Smooth muscle cell of the brain vasculature (primary cell): Measurements from ENCODE around the gene DTNBP1.
"Not testable (repeated sequence)": the region's sequence is repeated elsewhere in the genome, so short reads cannot be mapped to it uniquely, and the experiment has no call there.

ENCODE experiments used
- DNase-seq: peaks from one replicate; pipeline ENCODE4 v3.0.0-alpha.2; 2012; ENCODE audit warnings: low read depth, low spot score

Gene DTNBP1

GRCh38 chr6:15666896-15667295 is 4.1 kb upstream of the DTNBP1 start:
- DNase-seq = not testable (repeated sequence)

GRCh38 chr6:15665237-15665636 is 2.4 kb upstream of the DTNBP1 start:
- no peak for DNase-seq

GRCh38 chr6:15663130-15663871 is 473 bp upstream of the DTNBP1 start:
- no peak for DNase-seq

- DNase-seq = no peak
Observed at GRCh38 chr6:15661853-15662325, 939 bp downstream of the DTNBP1 start.

DNA sequence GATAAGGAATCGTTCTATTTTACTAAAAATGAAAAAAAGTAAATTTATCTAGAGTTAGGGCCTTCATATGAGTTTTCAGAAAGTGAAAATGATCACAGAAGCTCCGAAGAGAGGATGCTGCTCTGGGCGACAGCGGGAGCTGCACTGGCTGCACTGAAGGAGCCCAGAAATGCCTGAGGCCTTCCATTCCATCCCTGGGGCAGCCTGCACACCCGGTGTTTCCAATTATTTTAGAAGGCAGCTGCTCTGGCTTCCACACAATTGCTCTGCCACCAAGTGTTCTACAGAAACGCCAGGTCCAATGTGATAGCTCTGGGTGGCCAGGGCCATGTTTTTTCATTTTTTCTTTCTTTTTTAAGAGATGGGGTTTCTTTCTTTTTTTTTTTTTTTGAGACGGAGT is 3.6 kb downstream of the DTNBP1 start:
- DNase-seq = no peak

DNA sequence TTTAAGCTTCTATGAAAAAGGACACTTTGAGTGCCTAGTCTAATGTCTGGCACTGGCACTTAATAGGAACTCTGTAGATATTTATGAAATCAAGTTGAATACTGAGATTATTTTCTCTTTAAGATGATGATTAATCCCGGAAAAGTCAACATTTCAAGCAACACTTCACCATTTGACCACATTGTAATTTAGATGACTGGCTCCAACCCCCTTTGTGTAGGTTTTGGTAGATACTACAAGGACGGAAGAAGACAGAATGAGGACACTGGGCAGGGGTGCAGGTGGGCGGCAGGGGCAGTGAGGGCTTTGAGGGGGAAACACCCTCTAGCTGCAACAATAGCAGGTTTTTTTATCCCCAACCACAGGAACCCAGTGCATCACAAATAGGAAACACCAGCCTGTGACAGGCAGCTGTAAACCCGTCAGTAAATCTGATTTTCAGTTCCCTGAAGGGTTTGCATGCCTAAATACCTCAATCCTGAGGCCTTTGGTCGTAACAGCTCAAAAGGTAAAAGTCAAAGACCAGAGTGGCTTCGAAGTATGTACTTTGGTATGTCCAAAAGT is 4.6 kb downstream of the DTNBP1 start:
- no peak for DNase-seq

DNA sequence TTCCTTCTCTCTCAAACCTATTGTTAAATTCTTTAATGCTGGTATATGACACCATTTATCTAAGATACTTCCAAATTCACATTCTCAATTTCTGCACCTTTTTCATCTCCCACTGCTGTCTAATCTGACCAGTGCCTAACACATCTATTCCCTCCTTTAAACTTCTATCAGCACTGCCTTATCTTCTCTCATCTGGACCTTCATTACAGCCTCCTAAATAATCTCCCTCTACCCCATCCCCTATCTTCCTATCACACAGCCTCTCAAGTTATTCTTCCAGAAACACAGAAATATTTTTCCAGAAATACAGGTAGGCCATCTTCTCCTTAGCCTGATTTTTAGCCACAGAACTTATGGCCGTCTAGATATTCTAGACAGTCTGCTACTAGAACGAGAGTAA is 5.5 kb downstream of the DTNBP1 start:
- no peak for DNase-seq

- DNase-seq = no peak
Observed at GRCh38 chr6:15656145-15656544, 6.7 kb downstream of the DTNBP1 start.

DNA sequence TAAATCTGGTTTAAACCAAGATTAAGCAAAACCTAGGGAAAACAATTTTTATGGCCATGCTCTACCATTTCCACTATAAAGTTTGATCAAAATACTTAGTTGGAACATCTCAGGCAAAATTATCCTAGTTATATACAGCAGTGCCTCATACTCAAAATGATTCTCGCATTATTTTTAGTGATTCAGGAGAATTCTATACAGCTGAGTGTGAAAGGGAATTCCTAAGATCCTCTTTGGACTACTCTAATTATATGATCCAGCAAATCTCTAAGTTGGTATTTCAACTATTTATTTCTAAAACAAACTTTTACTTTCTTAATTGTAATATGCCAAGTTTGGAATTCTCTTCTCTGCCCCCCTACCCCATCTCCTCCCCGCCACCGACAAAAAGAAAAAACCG is 8.6 kb downstream of the DTNBP1 start:
- no peak for DNase-seq

- DNase-seq = no peak
Observed at GRCh38 chr6:15653581-15653980, 9.2 kb downstream of the DTNBP1 start.

DNA sequence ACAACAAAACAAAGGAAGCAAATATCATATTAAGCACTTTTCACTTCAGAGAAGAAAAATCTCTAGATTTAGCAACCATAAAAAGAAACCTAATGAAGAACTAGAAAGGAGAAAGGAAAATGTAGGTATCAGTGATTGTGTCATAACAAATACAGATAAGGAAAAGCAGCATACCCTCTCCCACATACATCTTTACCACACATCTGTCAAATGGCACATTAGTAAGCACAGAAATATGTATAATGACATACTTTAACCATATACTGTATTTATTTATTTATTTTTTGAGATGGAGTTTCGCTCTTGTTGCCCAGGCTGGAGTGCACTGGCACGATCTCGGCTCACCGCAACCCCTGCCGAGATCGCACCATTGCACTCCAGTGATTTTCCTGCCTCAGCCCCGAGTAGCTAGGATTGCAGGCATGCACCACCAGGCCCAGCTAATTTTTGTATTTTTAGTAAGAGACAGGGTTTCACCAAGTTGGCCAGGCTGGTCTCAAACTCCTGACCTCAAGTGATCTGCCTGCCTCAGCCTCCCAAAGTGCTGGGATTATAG is 12.7 kb downstream of the DTNBP1 start:
- DNase-seq = not testable (repeated sequence)

- DNase-seq = no peak
Observed at GRCh38 chr6:15644904-15645303, 17.9 kb downstream of the DTNBP1 start.

DNA sequence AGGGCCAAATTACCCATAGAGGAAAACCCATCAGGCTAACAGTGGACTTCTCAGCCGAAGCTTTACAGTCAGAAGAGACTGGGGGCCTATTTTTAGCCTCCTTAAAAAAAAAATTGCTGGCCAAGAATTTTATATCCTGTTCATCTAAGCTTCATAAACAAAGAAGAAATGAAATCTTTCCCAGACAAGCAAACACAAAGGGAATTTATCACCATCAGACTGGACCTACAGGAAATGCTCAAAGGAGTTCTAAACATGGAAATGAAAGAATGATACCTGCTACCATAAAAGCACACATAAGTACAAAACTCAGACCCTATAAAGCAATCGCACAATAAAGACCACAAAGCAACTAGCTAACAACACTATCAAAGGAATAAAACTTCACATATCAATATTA is 19.3 kb downstream of the DTNBP1 start:
- no peak for DNase-seq

DNA sequence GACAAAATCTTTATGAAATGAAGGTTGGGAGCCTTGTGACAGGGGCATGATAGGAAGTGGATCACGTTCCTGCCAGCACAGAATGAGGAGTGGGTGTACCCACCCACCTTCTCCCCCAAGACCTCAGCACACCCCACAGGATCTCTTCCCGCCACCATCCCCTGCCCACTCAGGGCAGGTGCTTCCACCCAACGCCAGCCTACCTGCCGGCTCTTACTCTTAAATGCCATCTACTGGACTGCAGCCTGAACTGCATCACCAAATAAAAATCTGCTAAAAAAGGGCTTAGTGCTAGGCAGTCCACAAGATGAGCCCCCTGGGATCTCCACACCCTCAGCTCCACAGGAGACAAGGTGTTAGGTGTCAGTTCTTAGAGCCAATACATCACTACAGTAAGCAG is 20.6 kb downstream of the DTNBP1 start:
- DNase-seq = no peak

DNA sequence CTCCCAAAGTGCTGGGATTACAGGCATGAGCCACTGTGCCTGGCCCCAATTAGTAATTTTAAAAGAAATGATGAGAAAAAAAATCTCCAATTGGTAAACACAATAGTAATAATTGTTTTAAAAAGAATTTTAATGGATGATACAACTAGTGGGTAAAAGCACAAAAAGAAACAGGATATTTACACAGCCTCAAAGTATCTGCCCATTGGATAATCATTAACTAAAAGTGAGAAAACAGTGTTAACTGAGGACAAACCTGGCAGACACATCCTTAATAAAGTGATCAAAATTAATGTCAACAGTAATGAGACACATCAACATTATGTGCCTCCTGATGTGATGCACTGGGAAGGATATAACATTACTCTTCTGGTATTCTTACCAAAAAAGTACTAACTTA is 24.5 kb downstream of the DTNBP1 start:
- no peak for DNase-seq

DNA sequence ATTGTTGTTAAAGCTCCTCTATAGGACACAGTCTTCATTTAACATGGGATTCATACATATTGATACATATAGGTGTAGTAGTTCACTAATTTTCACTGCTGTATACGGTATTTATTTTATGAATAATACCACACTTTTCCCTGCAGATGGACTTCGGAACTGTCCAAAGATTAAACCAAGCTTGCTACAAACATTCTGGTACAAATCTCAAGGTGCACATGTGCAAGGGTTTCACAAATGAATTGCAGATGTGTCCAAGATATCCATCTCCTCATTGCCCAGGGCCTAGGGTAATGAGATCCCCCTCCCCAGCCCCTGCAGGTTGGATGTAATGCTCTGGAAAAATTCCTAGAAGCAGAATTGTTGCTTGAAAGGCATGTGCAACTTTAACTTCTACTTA is 31.4 kb downstream of the DTNBP1 start:
- DNase-seq = no peak

DNA sequence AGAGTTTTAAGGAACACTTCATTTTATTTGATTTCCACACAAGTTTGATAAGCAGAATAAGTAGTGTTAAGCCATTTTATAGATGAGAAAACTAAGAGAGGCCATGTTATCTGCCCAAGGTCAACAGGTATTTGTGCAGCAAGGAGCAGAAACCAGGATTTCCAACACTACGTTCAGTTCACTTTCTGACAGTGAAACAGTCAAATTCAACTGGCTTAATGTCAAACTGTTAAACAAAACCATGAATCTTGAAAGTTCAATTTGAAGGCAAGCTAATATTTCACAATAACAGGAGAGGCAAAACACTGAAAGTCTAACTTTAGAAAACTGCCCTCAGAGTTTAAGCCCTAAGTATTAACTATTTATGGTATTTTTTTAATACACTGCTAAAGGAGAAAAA is 32.6 kb downstream of the DTNBP1 start:
- no peak for DNase-seq

- DNase-seq = no peak
Observed at GRCh38 chr6:15629487-15629886, 33.3 kb downstream of the DTNBP1 start.

DNA sequence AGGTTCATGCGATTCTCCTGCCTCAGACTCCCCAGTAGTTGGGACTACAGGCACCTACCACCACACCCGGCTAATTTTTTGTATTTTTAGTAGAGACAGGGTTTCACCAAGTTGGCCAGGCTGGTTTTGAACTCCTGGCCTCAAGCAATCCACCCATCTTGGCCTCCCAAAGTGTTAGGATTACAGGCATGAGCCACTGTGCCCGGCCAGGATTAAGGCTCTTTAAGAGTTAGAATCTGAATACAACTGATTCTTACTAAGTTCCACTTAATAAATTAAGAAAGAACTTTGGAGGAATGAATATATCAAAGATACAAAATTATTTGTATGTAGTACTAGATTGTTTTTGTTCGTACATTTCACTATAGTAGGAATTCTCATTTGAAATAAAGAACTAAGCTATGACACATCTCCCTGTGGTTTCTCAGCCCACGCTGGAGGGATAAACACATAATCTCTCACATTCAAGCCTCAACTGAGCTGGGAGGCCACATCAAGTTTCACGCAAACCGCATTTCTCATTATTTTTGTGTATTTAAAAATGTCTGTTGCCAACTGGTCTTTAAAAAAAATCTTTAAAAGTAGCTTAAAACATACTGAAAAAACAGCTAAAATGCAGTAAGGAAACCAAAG is 34.2 kb downstream of the DTNBP1 start:
- peak; percentile 35 for DNase-seq

DNA sequence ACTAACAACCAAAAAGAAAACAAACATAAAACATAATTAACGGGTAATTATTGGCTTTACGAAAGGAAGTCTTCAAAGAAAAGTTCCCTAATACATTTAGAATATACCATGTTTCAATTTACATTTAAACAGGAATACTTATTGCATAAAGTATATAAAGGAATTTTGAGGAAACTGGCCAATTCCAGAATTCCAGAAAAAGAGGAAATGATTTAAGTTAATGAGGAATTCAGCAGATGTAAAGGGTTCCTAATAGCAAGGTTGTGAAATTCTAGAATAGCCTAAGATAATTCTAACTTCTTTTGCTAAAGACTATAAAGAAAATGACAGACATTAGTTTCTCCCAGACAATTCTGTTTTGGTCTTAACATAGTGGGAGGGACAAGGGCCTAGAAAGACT is 35.0 kb downstream of the DTNBP1 start:
- no peak for DNase-seq

DNA sequence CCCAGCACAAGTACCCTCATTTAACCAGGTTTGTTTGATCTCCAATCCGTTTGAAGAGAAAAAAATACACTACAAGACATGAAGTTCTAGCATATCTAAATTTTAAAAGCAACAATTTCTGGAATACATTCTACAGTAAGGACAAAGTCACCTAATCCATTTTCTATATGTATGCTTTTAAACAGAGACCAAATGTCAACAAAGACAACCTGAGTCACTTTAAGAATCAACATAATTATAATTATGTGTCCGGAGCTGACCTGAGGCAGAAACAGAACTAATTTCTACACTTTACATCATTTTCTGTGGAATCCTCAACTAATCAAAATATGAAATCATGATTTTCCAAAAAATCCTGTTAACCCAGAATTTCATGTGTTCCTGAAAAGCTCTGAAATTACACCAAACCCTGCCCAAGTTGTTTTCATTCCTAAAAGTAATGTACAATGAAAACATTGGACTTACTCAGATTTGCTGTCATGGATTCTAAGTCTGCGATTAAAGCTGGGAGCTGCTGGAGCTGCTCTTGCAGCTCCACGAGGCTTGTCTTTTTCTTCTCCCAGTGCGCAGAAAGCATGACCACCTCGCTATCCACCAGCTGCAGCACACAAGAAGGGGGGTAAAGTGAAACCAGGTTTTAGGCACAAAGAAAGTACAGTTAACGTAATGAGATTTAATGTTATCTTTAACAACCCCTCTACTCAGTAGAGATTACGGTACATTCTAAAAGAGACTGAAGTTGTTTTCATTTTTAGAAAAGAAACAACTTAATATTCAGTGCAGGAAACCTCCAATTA is 35.8 kb downstream of the DTNBP1 start:
- DNase-seq = no peak

- DNase-seq = no peak
Observed at GRCh38 chr6:15626160-15626559, 36.7 kb downstream of the DTNBP1 start.
